HEK293 (cell line): ENCODE measurements around the gene AGAP1.

ENCODE experiments used
- CTCF ChIP-seq: fragments of 450-650 bp; formaldehyde crosslinking; IDR thresholded peaks from 2 replicates; pipeline ENCODE4 v1.5.1; 2016; ENCODE audit warnings: missing biosample characterization, missing genetic modification characterization
- GLIS1 ChIP-seq: fragments of 450-650 bp; formaldehyde crosslinking; IDR thresholded peaks from 2 replicates; pipeline ENCODE4 v1.5.1; 2016; ENCODE audit warnings: missing biosample characterization, missing genetic modification characterization
- KLF1 ChIP-seq: fragments of 450-650 bp; formaldehyde crosslinking; IDR thresholded peaks from 2 replicates; pipeline ENCODE4 v1.5.1; 2016; ENCODE audit warnings: missing biosample characterization, missing genetic modification characterization
- REST ChIP-seq: fragments of 450-650 bp; formaldehyde crosslinking; IDR thresholded peaks from 2 replicates; pipeline ENCODE4 v1.5.1; 2016; ENCODE audit warnings: missing biosample characterization, missing genetic modification characterization
- SCRT1 ChIP-seq: fragments of 450-650 bp; formaldehyde crosslinking; IDR thresholded peaks from 2 replicates; pipeline ENCODE4 v1.5.1; 2016; ENCODE audit warnings: missing biosample characterization, missing genetic modification characterization, borderline replicate concordance
- SCRT2 ChIP-seq: fragments of 450-650 bp; formaldehyde crosslinking; IDR thresholded peaks from 2 replicates; pipeline ENCODE4 v1.5.1; 2016; ENCODE audit warnings: missing biosample characterization, missing genetic modification characterization
- YY1 ChIP-seq: fragments of 450-650 bp; formaldehyde crosslinking; IDR thresholded peaks from 2 replicates; pipeline ENCODE4 v1.5.1; 2018; ENCODE audit warnings: missing biosample characterization, missing genetic modification characterization
- ZBTB26 ChIP-seq: fragments of 450-650 bp; formaldehyde crosslinking; optimal IDR thresholded peaks from 2 replicates; pipeline ENCODE3; 2016; ENCODE audit warnings: missing biosample characterization, mild to moderate bottlenecking, missing genetic modification characterization
- ZNF501 ChIP-seq: fragments of 450-650 bp; formaldehyde crosslinking; IDR thresholded peaks from 2 replicates; pipeline ENCODE4 v1.5.1; 2016; ENCODE audit warnings: missing biosample characterization, missing genetic modification characterization
- ZNF510 ChIP-seq: fragments of 450-650 bp; formaldehyde crosslinking; IDR thresholded peaks from 2 replicates; pipeline ENCODE4 v1.5.1; 2018; ENCODE audit warnings: mild to moderate bottlenecking, missing genetic modification characterization, missing biosample characterization; ENCODE audit not compliant: insufficient replicate concordance
- ZNF558 ChIP-seq: fragments of 450-650 bp; formaldehyde crosslinking; IDR thresholded peaks from 2 replicates; pipeline ENCODE4 v1.5.1; 2016; ENCODE audit warnings: missing biosample characterization, missing genetic modification characterization
- ZNF596 ChIP-seq: fragments of 450-650 bp; IDR thresholded peaks from 2 replicates; pipeline ENCODE4 v1.5.0; 2018; ENCODE audit warnings: missing biosample characterization, mild to moderate bottlenecking, missing genetic modification characterization, moderate library complexity
- ZNF639 ChIP-seq: fragments of 450-650 bp; formaldehyde crosslinking; IDR thresholded peaks from 2 replicates; pipeline ENCODE4 v1.5.1; 2016; ENCODE audit warnings: missing biosample characterization, missing genetic modification characterization

- TF ChIP-seq ZBTB26 (tag by site-specific recombination) (no peak), CTCF (tag by site-specific recombination) (no peak), KLF1 (no peak), ZNF501 (tag by site-specific recombination) (no peak), REST (tag by site-specific recombination) (no peak), ZNF596 (no peak), SCRT2 (no peak), ZNF510 (tag by site-specific recombination) (no peak), YY1 (tag by site-specific recombination) (no peak), SCRT1 (tag by site-specific recombination) (no peak), ZNF558 (tag by site-specific recombination) (no peak), ZNF639 (tag by site-specific recombination) (no peak), GLIS1 (tag by site-specific recombination) (peak; percentile 63)
Observed at GRCh38 chr2:235583925-235584637, 90.2 kb downstream of the AGAP1 start.
